NK-92 (cell line): Measurements from ENCODE around the gene DTWD1.
"Not testable (repeated sequence)": the region's sequence is repeated elsewhere in the genome, so short reads cannot be mapped to it uniquely, and the experiment has no call there.

ENCODE experiments used
- DNase-seq: peaks from one replicate; lab custom pipeline; 2025; ENCODE audit not compliant: unreplicated experiment; lab: John Stamatoyannopoulos, UW

Gene DTWD1, protein sequence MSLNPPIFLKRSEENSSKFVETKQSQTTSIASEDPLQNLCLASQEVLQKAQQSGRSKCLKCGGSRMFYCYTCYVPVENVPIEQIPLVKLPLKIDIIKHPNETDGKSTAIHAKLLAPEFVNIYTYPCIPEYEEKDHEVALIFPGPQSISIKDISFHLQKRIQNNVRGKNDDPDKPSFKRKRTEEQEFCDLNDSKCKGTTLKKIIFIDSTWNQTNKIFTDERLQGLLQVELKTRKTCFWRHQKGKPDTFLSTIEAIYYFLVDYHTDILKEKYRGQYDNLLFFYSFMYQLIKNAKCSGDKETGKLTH

GRCh38 chr15:49620658-49621368, at the start of gene DTWD1, which contains the start of gene FAM227B:
TSS of gene DTWD1 (plus strand) at chr15:49621048. CDS start at chr15:49625168, 4,120 bp downstream.
TSS of gene FAM227B (minus strand) at chr15:49620818. CDS start at chr15:49615171, 5,647 bp downstream.
- peak; percentile 73 for DNase-seq

DNA sequence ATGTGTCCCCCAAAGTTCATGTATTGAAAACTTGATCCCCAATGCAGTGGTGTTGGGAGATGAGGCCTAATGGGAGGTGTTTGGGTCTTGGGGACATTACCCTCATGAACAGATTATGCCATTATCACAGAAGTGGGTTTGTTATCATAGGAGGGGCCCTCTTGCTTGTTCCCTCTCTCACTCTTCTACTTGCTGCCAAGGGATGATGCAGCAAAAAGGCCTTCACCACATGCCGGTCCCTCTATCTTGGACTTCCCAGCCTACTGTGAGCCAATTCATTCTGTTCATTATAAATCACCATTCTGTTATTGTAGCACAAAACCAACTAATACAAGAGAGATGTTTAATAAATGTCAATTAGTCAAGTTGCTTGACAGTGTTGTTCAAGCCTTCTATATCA, 47.4 kb upstream of the DTWD1 start:
- DNase-seq, result no peak

DNA sequence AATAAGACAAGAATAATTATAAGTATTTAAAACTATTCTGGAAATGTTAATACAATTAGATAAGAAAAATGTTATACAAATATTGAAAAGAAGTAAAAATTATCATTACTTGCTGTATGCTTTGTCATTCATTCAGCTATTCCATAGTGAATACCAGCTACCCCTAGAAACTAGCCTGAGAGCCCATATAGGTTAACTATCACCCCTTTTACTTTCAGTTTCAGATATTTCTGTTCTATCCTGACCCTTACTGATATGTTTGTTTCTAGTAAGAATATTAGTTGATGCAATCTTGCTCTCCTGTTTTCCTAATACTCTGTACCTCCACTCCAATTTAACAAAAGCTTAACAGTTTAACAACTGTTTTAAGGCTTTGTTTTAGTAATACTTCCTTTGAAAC, 31.8 kb upstream of the DTWD1 start:
- no peak for DNase-seq

DNA sequence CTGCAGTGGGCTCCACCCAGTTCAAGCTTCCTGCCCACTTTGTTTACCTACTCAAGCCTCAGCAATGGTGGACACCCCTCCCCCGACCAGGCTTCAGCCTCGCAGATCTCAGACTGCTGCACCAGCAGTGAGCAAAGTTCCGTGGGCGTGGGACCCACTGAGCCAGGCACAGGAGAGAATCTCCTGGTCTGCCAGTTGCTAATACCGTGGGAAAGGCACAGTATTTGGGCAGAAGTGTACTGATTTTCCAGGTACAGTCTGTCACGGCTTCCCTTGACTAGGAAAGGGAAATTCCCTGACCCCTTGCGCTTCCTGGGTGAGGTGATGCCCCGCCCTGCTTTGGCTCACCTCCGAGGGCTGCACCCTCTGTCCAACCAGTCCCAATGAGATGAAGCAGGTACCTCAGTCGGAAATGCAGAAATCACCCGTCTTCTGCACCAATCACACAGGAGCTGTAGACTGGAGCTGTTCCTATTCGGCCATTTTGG, 28.0 kb upstream of the DTWD1 start:
- not testable (repeated sequence) for DNase-seq

DNA sequence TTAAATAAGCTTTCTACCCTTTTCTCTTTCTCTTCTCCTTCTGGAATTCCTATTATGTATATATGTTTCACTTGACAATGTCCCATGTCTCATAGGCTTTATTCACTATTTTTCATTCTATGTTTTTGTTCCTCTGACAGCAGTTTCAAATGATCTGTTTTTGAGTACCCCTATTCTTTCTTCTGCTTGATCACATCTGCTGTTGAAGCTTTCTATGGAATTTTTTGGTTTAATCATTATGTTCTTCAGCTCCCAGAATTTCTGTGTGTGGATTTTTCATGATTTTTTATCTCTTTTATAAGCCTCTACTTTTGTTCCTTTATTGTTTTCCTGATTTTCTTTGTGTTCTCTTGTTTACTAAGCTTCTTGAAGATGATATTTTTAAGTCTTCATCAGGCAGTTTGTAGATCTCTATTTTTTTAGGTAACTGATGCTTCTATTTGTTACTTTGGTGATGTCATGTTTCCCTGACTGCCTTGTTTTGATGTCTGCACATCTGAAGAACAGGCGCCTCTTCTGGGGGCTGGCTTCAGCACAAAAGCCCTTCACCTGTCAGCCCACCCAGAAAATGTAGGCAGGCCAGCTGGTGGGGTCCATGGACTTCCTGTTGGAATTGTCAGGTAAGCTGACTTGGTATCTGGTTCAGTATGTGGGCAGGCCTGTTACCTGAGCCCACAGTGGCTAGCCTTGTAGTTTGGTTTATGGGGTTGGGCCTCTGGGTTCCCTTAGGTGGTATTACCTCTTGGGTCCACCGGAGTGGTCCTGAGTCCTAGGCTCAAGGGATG, 16.0 kb upstream of the DTWD1 start:
- DNase-seq, result no peak

GRCh38 chr15:49605588-49605987, 15.3 kb upstream of the DTWD1 start:
- DNase-seq, result no peak

GRCh38 chr15:49606594-49606993, 14.3 kb upstream of the DTWD1 start:
- DNase-seq, result no peak

- no peak for DNase-seq
Observed at GRCh38 chr15:49610157-49610918, 10.5 kb upstream of the DTWD1 start.

DNA sequence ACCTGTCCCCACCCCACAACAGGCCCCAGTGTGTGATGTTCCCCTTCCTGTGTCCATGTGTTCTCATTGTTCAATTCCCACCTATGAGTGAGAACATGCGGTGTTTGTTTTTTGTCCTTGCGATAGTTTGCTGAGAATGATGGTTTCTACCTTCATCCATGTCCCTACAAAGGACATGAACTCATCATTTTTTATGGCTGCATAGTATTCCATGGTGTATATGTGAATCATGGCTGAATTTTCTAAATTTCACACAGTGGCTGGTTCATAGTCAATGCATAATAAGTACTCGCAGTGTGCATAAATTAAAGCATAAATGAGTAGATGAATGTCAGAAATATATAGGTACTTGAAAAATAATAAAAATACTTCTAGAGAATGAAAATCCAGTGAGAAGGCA, 8.6 kb upstream of the DTWD1 start:
- not testable (repeated sequence) for DNase-seq

GRCh38 chr15:49619226-49619625, 1.6 kb upstream of the DTWD1 start:
- no peak for DNase-seq

GRCh38 chr15:49620199-49620598, 649 bp upstream of the DTWD1 start:
- DNase-seq, result no peak

- DNase-seq, result no peak
Observed at GRCh38 chr15:49621401-49621811, 558 bp downstream of the DTWD1 start.

DNA sequence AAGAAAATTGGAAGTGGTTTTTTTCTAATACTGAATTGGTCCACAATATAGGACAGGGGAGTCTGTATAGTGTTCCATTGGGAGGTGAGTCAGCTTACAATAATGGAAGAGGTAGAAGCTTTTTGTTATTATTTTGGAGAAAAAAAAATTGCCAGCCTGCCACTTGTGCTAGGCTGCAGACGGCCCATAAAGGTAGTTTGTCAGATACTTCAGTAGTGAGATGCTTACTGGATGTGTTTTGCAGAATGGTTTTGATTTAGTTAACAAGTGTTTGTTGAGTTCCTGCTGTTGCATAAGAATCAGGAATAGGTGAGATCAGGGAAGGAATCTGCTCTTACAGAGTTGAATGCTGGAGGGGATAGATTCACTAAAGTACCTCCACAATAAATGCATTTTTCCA, 1.0 kb downstream of the DTWD1 start:
- no peak for DNase-seq

DNA sequence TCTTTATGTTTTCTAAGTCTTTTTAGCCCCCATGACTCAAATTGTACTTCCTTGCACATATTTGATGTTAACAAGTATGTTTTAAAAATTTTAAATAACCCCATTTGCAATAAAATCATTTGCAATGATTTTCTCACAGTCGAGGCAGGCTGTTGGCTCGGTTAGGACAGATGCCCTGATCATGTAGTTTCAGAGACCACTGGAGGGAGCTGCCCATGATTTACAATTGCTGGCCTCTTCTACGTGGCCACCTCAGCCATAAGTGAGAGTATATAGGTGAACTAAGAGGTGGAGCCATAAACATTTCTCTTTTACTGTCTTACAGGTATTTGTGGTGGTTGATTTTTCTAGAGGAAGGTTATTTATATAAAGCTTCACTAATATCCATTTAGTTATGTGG, 1.7 kb downstream of the DTWD1 start:
- DNase-seq, result no peak

DNA sequence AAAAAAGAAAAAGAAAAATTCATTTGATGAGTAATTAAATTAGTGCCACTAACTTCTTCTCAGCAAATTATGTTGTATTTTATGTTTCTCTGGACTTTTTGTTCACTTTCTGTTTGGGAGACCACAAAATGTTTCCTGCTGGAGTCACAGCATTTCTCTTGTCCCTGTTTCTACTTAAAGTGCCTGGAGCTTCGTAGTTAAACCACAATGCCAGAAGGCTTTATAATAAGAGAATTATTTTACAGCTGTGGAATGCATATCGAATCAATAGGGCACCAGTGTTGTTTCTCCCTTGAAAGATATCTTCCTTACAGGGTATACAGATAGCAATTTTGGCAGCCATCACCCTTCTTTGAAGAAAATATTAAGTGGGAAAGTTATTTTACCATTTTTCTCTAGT, 3.2 kb downstream of the DTWD1 start:
- no peak for DNase-seq

GRCh38 chr15:49625460-49626036, 4.7 kb downstream of the DTWD1 start:
- DNase-seq, result no peak

DNA sequence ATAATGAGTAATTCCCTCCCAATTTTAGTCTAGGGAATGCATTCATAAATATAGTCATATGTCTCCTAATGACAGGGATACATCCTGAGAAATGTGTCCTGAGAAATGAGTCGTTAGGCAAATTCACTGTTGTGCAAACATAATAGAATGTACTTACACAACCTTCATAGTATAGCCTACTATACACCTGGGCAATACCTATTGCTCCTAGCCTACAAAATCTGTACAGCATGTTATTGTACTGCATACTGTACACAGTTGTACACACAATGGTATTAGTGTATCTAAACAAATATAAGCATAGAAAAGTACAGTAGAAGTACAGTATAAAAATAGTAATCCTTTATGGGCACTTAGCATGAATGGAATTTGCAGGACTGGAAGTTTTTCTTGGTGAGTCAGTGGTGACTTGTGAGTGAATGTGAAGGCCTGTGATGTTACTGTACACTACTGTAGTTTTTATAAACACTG, 6.6 kb downstream of the DTWD1 start:
- DNase-seq, result no peak

- DNase-seq, result no peak
Observed at GRCh38 chr15:49628379-49628778, 7.5 kb downstream of the DTWD1 start.

GRCh38 chr15:49637857-49638256, 17.0 kb downstream of the DTWD1 start:
- no peak for DNase-seq

DNA sequence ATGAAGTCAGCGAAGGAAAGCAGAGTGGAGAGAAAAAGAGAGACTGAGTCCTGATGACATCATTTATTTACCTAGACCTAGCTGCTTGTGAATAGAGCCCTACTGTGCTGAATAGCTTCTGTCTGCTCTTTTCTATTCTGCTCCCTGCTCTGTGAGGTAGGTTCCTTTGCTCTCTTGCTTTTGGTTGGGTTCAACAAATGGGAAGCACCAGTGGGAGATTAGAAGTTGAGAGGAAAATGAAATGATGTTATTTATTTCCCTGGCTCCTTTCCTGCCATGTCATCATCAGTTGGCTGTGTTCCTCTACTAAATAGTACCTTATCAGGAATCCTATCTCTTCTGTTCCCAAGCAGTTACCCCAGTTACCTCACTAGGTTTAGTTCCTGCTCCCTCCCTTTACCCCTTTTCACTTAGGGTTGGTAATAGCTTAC, 23.5 kb downstream of the DTWD1 start:
- DNase-seq, result no peak
